NCI-H187 treated with DMSO at 0.1 percent for 48 hours (cell line): ENCODE measurements around the gene CKS1B.
"Not testable (repeated sequence)": the region's sequence is repeated elsewhere in the genome, so short reads cannot be mapped to it uniquely, and the experiment has no call there.

Source experiments
- DNase-seq: peaks from one replicate; lab custom pipeline; 2025; lab: John Stamatoyannopoulos, UW

CKS1B gene

GRCh38 chr1:154987326-154987725 is 12.8 kb downstream of the CKS1B start:
- DNase-seq = no peak

DNA sequence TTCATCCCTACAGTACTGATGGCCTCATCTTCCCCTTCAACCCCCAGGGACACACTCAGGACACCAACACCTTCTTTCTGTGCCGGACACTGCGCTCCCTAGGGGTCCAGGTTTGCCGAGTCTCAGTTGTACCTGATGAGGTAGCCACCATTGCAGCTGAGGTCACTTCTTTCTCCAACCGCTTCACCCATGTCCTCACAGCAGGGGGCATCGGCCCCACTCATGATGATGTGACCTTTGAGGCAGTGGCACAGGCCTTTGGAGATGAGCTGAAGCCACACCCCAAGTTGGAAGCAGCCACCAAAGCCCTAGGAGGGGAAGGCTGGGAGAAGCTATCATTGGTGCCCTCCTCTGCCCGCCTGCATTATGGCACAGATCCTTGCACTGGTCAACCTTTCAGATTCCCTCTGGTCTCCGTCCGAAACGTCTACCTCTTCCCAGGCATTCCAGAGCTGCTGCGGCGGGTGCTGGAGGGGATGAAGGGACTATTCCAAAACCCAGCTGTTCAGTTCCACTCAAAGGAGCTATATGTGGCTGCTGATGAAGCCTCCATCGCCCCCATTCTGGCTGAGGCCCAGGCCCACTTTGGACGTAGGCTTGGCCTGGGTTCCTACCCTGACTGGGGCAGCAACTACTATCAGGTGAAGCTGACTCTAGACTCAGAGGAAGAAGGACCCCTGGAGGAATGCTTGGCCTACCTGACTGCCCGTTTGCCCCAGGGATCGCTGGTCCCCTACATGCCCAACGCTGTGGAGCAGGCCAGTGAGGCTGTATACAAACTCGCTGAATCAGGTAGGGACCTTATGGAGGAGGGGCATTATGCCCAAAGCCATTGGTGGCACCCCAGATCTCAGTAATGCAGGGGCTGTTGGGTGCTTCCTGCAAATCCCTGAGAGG is 13.8 kb downstream of the CKS1B start:
- no peak for DNase-seq

- DNase-seq = no peak
Measured at GRCh38 chr1:154989195-154989860, 14.8 kb downstream of the CKS1B start.

DNA sequence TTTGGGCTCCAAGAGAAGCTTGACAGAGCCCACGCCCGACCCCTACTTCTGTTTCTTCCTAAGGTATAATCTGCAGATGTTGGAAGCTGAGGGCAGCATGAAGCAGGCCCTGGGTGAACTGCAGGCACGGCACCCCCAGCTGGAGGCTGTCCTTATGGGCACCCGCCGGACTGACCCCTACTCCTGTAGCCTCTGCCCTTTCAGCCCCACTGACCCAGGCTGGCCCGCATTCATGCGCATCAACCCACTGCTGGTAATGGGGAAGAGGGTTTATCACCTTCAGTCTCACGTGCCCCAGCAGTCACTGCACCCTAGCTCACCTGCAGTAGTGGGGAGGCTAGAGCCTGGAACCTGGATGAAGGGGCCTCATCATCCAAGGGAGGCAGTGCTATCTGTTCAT is 15.8 kb downstream of the CKS1B start:
- no peak for DNase-seq

DNA sequence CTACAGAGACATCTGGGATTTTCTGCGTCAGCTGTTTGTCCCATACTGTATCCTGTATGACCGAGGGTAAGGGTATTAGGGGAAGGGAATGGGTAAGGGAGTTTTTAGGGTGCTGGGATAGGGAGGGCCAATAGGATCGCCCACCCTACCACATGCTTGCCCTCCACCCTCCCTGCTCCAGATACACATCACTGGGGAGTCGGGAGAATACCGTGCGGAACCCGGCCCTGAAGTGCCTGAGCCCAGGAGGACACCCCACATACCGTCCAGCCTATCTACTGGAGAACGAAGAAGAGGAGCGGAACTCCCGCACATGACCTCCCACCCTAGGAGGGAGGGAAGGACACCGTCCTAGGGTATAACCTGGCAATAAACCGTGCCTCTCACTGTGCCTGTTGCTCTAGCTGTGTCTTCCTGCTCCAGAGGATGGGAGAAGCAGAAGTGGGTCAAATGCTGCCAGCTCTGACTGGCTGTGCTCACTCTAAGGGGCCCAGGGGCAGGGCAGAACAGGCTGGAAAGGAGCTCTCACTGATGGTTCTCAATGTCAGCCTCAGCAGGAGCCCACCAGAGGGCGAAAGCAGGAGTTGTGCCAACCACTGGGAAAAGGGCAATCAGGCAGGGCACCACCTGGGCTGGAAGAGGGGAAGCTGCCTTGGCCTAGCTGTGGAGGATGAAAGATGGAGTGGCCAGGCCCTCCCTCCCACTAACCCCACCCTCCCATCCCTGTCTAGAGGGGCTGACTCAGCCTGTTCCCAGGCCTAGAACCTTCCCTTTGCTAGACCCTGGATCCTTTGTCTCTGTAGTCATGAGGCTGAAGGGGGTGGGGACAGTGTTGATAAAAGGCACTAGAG is 18.5 kb downstream of the CKS1B start:
- no peak for DNase-seq

- DNase-seq = no peak
Measured at GRCh38 chr1:154993572-154994268, 19.2 kb downstream of the CKS1B start, which contains the start of gene LENEP. LENEP (plus strand) TSS chr1:154993586; CDS start chr1:154993608, 22 bp downstream.

- no peak for DNase-seq
Measured at GRCh38 chr1:154994269-154994587, 19.7 kb downstream of the CKS1B start.

GRCh38 chr1:154994591-154994990 is 20.1 kb downstream of the CKS1B start:
- no peak for DNase-seq

GRCh38 chr1:154995301-154995983 is 21.0 kb downstream of the CKS1B start:
- DNase-seq = not testable (repeated sequence)

DNA sequence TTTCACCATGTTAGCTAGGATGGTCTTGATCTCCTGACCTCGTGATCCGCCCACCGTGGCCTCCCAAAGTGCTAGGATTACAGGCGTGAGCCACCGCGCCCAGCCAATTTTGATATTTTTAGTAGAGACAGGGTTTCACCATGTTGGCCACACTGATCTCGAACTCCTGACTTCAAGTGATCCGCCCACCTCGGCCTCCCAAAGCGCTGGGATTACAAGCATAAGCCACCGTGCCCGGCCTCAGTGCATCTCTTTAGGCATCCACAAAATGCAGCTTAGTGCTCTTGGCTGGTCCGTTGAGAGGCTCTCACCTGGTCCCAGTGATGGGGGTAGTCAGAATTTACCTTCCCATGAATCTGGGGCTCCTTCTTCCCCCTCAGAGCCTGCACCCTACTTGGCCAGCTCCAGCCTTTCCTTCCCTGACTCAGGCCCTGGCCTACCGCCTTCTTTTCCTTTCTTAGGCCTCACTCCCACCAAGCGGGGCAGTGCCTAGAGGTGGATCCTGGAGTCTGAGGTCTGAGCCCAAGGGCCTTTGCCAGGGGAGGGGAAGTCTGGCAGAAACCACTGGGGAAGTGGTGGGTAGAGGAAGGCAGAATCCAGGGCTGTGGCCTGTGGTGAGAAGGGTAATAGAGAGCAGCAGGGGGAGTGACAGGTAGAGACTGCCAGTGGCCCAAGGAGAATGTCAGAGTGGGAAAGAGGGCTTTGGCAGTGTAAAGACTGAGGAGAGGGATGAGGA is 22.7 kb downstream of the CKS1B start:
- no peak for DNase-seq

GRCh38 chr1:154998201-154998780 is 23.8 kb downstream of the CKS1B start:
- no peak for DNase-seq

DNA sequence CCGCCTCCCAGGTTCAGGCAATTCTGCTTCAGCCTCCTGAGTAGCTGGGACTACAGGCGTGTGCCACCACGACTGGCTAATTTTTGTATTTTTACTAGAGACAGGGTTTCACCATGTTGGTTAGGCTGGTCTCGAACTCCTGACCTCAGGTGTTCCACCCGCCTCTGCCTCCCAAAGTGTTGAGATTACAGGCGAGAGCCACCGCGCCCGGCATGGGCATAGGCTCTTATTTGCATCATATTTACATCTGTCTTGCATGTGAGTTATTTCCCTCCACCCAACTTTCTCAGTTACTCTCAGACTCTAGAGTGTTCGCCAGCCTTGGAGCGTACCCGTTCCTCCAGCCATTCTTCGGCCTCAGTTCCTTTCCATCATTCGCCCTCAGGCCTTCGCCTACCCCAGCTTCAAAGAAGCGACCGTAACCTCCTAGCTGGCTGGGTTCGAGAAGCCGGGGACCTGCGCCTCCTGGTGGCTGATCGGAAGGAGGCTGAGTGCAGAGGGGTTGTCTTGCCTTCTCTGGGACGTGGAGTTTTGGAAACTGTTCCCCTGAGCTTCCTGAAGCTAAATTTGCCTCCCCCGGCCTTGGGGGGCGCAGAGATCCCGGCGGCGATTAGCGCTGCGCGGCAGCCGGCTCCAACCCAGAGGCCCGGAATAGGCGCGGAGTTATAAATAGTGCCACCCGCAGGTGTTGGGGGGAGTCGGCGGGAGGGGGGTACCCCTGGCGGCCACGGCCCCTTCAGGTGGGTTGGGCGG is 24.5 kb downstream of the CKS1B start:
- DNase-seq = no peak

DNA sequence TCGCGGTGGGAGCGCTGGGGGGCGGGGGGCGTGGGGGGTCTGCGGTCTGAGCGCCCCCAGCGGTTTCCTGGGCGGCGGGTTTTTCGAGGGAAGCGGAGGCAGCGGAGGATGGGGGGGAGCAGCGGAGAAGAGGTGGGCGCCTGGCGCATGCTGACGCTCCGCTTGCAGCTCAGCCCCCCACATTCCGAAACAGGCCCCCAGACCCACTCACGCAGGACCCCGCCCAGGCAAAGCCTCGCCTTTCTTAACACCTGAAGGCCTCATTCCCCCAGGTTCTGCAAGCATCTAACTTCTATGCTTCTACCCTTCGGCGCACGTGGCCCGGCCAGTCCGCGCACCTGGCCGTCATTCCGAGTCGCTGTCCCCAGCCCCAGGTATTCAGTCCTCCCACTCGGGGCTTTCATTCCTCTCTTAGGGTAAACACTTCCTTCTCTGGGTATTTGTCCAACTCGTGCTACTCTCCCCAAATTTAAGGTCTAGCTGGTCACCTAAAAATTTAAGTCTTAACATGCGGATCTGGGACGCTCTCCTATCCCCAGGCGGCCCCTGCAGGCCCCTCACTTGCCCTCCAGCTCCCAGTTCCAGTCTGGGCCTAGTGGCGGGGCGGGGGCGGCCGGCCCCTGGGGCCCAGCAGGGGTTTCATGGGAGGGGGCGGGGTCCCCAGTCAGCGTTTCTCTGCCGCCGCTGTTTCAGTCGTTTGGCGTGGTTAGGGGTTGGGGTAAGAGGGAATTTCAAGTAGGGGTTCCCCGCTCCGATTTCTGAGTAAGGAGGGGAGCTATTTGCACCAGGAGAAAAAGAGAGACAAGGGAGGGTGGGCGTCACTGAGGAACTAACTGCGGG is 25.3 kb downstream of the CKS1B start:
- DNase-seq = no peak

DNA sequence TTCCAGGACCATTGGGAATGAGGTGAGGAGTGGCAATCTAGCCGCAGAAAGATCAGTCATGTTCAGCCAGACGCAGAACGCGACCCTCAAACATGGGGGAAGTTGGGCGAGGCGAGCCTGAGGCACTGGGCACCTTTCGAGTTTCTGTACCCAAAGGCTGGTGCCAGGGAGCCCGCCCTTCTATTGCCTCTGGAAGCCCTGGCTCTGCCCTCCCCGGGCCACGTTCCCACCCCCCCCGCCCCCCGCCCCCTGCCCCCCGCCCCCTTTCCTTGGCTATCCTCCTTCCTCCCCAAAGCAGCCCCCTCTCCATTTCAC is 25.9 kb downstream of the CKS1B start:
- DNase-seq = no peak

GRCh38 chr1:155000726-155001424 is 26.4 kb downstream of the CKS1B start:
- DNase-seq = peak; percentile 83

GRCh38 chr1:155001425-155001674 is 26.9 kb downstream of the CKS1B start:
- peak; percentile 61 for DNase-seq

DNA sequence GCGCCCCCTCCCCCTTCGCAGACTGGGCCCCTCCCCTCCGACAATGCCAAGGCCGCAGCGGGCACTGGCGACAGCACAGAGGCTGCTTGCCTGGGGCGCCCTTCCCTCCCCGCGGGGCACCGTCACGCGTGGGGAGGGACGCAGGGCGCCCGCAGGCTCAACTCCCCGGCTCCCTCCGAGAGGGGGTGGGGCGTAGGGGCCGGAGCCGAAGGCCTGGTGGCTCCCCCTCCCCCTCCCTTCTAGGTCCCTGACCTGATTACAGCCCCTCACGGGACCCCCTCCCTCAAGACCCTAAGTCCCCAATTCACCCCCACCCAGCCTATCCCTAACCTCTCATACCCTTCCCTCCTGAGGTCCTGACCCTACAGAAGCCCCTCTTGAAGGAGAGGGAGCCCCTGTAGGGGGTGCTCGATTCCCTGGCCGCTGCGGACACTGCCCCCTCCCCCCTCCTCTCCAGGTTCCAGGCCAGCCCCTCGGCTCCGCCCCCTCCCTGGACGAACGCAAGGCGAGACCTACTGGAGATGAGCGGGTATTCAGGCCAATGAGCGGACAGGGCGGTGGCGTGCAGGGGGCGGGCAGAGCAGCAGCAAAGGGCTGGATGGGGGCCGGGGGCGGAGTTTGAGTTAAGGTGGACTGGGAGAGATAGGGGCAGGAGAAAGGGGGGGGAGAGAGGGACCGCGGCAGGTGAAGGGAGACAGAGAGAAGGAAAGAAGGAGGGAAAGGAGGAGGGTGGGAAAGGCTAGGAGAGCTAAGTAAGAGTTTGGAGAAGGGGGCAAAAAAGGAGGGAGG is 27.4 kb downstream of the CKS1B start:
- DNase-seq = peak; percentile 100
